Activated CD8-positive, alpha-beta memory T cell treated with anti-CD3 and anti-CD28 coated beads for 36 hours (primary cell): ENCODE data around the gene EMID1. TPM values are rescaled to one million over a fixed set of nuclear protein-coding genes. Genes with fewer than 3 reads are reported as not detected.

ENCODE experiments used
- CTCF ChIA-PET: fragments of 350-600 bp; sonication (Branson Sonifier 250); formaldehyde crosslinking; loops from one replicate; lab custom pipeline; 2021; ENCODE audit warnings: antibody characterized with exemption; lab: Charles Lee
- POLR2A ChIA-PET: fragments of 350-600 bp; sonication (Branson Sonifier 250); formaldehyde crosslinking; loops from one replicate; lab custom pipeline; 2021; ENCODE audit warnings: antibody characterized with exemption; lab: Charles Lee
- total RNA-seq, 2 experiments: library from RNA; stranded (reverse); gene quantifications; one replicate each; pipeline ENCODE4 v1.2.3, GENCODE V29; 2021

The EMID1 gene
- total RNA-seq, 2 experiments from 2014 or later = not detected

DNA sequence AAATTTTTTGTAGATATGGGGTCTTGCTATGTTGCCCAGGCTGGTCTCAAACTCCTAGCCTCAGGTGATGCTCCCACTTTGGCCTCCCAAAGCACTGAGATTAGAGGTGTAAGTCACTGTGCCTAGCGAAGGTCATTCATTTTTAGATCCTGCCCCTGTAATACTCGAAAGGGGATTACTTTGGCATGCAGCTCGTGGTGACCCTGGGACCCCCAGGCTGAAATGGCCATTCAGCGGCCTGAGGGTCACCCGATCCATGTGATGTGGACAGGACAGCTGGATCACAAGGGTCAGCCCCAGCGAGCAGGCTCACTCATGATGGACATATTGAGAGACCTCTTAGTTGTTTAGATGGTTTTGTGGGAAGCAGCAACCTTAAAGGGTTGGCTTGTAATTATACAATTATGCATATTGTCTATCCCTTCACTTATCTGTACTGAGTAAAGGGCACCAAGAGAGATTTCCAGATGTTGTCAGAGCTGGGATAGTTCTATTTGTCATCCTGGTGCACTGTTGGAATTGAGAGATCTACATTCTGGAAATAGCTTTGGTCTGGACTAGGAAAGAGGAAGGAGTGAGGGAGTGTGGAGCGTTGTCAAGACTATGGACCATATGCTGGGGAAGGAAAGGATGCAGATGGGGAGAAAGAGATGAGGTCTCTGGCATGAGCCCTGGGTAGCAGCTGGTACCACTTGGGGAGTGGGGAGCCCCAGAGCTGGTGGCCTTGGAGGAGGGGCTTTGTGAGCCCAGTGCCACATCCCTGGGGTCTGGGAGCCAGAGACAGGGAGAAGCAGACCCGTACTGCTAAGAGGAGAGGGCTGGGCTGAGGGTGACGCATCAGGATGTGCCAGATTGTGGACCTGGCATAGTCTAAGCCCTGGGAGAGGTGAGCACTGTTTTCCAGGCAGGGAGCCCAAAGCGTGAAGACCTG is 46.5 kb downstream of the EMID1 start:
- CTCF ChIA-PET = interaction anchor here (0.6 kb wide), 1 partner anchor 98 kb away, joined by 3 read pairs; no protein-coding TSS in a partner anchor
- POLR2A ChIA-PET = no interaction called here

DNA sequence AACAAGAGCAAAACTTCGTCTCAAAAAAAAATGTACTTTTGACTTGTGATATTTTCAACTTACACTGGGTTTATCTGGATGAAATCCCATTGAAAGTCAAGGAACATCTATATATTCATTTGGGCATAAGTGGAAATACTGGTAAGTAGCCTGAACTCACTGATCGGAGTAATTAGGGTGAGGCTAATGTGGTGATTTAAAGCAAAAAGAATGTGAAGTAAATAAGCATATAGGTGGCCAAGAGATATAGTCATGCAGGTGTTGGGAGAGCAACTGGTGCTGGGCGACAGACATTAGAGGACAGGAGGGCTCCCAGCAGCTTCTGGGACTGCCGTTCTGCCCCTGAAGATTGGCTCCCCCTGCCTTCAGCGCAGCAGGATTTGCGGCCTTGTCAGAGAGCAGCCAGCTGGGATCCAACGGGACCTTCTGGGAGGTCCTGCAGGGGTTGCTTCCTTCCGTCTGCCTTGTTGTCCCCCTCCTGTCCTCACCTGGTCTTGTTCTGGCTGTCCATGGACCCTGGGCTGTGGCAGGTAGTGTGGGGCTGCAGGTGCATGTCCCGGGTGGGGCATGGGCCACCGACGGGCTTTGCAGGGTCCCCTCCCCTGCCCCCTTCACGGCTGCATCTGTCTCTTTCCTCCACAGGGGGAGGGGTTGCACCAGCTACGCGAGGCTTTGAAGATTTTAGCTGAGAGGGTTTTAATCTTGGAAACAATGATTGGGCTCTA is 48.0 kb downstream of the EMID1 start:
- POLR2A ChIA-PET = no interaction called here
- CTCF ChIA-PET = no interaction called here

DNA sequence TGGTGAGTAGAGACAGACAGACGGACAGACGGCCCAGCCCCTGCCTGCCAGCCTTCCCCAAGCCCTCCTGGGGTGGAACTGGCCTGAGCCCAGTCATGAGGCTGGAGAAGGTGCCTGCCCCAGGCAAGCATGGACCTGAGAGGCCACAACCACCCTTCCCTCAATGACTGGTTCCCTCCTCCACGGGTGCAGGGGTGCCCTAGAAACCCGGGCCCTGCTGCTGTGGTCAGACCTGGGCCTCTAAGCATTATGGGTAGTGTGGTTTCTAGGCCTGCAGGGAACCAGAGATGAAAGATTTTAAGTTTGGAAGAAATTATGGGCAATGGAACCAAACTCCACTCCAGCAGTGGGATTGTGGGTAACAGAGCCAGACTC is 48.6 kb downstream of the EMID1 start:
- ChIA-PET CTCF (no interaction called here), POLR2A (no interaction called here)

DNA sequence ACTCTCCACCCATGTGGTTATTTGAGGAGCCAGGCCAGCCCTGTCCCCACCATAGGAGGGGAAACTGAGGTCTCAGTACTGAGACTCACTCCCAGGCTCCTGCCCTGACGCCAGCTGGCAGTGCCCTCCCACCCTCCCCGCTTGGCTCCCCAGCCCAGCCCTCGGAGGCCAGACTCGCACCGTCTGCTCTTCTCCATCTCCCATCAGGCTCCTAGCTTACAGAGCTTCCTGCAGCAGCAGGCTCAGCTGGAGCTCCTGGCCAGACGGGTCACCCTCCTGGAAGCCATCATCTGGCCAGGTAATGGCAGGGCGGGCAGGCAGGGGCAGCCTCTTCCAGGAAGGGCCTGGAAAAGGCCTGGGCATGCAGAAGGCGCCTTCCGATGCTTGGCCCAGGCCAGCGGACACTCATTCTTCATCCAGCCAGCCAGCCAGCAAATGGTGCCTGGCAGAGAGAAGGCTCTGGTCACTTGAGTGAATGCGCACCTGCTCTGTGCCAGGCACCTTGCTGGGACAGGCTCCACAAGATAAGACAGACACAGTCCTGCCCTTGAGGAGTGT is 49.4 kb downstream of the EMID1 start:
- CTCF ChIA-PET = no interaction called here

DNA sequence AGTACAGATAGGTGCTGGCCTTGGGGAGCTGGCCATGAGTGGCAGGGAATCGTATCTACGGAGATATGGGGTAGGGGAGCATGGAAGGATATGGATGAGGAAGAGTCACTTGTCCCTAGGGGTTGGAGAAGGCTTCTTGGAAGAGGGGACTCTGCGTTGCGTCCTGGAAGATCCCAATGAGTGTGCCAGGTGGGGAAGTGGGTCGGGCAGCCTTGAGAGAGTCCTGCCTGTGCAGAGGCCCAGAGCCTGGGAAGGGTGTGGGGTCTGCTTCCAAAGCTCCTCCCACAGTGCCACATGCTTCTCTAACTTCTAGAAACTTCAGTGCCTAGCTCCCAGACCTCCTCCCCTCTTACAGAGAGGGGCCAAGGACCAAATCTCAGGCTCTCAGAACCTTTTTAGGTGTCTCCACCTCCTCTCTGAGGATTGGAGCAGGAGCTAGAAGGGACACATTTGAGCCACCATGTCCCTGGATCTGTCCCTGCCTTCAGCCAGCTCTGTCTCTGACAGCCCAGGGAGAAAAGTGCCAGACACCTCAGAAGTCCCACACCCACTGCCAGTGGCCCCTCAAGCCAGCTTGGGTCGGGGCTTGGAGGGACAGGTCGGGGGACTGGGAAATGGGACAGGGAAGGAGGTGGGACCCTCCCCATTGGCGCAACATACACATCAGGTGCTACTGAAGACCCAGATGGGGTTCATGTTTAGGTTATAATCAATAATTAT is 51.1 kb downstream of the EMID1 start:
- POLR2A ChIA-PET = no interaction called here

More for the DNA sequence above, 49.4 kb downstream of the EMID1 start:
- POLR2A ChIA-PET = no interaction called here

DNA sequence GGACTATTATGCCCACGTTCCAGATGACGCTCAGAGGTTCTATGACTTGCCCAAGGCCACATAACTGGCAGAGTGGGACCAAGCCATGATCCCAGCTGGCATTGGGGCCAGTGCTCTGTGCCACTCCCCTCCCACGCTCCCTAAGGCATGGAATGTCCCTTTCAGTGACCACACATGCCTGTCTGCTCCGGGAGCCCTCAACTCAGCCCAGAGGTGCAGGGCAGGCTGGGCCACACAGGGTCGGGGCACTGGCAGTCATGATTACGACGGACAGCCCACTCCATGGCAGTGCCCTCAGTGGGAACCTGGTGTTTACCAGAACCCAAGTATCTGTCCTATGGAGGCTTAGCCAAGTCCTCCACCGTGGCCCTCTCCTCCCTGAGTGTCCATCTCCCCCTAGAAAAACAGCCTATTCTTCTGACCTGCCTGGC is 52.1 kb downstream of the EMID1 start:
- CTCF ChIA-PET = no interaction called here
- POLR2A ChIA-PET = no interaction called here

More for the DNA sequence above, 51.1 kb downstream of the EMID1 start:
- CTCF ChIA-PET = no interaction called here

DNA sequence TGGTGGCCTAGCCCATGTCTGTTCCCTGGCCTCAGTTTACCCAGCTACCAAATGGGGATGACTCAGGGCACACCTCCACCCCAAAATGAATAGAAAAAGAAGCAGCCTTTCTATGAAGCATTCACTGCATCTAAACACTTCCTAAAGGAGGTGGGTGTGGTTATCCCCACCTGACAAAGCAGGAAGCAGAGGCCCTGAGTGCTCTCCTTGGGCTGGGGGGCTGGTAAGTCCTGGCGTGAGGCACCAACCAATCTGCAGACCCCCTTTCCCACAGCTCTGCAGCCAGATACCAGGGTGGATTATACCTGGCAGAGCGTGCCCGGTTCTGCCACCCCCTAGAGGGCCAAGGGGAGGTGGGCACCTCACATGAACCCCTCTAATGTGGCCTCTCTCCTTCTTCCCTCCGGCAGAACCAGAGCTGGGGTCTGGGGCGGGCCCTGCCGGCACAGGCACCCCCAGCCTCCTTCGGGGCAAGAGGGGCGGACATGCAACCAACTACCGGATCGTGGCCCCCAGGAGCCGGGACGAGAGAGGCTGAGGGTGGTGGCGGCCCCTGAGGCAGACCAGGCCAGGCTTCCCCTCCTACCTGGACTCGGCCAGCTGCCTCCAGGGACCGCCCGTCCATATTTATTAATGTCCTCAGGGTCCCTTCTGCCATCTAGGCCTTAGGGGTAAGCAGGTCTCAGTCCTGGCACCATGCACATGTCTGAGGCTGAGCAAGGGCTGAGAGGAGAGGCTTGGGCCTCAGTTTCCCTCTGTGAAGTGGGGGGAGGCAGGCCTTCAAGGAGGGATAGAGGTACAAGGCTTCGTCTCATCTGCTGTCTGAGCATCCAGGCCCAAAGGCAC is 52.9 kb downstream of the EMID1 start:
- ChIA-PET CTCF (interaction anchor here (1.2 kb wide), 1 partner anchor 13 kb away, joined by 4 read pairs; no protein-coding TSS in a partner anchor), POLR2A (no interaction called here)

DNA sequence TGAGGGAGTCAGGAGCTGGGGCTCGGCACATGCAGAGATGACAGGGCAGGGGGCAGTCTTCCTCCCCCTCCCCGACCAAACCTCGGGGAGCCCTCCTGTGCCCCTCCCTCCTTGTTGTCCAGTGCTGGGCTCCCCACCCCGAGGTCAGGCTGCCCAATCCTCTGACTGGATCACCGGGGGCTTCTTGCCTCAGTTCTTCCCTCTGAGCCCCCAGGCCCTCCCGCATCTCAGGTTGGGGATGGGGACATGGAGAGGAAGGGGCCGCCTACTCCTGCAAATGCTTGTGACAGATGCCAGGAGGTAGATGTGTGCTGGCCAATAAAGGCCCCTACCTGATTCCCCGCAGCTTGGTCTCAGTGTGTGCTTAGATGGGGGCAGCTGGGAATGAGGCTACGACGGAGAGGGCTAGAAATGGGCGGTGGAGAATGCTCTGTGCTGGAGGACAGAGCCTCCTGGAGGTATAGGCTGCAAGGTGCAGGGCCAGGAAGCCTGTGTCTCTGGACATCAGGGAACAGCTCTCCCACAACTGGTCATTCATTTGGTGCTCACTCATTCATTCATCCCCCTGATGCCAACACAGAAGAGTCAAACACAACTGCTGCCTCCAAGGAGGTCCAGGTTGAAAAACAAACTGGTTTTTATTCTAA is 53.7 kb downstream of the EMID1 start:
- CTCF ChIA-PET = interaction anchor here (1.2 kb wide), 1 partner anchor 14 kb away, joined by 4 read pairs; no protein-coding TSS in a partner anchor
- POLR2A ChIA-PET = no interaction called here

DNA sequence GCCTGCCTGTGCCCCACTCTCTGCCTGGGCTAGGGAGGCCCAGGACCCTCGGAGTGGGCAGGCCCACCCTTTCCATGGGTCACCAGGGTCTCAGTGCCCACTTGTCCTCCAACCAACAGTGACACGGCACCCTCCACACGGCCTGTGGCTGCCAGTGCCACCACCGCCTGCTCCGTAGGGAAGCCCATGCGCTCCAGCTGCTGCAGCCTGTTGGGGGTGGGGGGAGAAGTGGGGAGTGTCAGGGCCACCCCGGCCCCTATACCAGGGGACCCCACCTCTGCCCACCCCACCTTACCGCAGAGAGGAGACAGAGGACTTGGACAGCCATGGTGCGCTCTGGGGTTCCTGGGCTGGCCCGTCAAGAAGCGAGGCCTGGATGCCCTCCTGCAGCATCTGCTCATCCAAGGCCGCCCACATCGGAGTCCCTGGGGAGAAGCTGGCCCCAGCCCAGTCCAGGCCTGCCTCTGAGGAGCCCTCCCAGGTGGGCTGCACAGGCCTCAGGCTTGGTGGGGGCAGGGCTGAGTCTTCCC is 54.4 kb downstream of the EMID1 start:
- ChIA-PET CTCF (no interaction called here), POLR2A (no interaction called here)

DNA sequence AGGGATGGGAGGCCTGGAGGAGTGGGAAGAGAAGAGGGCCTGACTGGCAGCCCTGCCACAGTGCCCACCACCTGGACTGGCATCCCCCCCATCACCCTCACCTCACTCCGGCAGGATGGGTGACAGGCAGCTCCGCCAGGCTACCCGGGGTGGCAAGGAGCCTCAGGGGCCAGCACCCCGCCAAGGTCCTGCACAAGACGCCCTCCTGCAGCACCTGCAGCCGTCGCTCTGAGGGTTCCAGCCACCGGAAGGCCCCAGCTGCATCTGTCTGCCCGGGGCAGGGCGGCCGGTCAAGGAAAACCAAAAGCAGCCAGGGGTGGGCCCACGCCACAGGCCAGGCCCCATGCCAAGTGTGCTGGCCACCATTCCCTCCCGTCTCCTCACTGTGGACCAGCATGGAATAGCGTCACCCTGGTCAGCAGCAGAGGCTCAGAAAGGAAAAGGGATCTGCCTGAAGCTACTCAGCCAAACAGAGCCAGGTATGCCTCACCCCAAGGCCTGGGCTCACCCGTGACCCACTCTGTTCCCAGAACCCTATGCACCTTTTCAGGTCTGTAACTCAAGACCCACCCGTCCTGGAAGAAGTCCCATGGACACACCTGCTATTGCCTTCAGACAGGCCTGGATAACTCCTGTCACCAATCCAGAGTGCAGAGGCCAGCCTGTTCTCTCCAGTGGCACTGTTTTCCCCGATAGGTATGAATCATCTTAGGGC is 55.1 kb downstream of the EMID1 start:
- CTCF ChIA-PET = no interaction called here
- POLR2A ChIA-PET = no interaction called here

DNA sequence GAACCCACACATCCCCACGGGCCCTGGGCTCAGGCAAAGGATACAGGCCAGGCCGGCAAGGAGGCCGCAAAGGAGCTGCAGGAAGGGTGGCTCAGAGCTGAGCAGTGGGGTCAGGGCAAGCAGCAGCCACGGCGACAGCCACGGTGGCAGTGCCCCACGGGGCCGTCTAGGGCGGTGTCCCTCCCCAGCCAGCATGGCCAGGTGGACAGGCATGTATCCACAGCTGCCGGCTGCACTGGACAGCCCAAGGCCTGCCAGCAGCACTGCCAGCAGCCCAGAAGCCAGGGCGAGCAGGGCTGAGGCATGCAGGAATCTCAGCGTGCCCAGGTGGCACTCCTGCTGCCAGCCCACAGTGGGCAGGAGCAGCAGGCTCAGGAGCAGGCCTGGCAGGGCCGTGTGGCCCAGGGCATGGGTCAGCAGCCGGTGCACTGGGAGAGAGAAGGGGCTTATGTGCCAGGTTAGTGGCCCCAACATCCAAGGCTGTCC is 58.1 kb downstream of the EMID1 start:
- ChIA-PET POLR2A (no interaction called here), CTCF (no interaction called here)

DNA sequence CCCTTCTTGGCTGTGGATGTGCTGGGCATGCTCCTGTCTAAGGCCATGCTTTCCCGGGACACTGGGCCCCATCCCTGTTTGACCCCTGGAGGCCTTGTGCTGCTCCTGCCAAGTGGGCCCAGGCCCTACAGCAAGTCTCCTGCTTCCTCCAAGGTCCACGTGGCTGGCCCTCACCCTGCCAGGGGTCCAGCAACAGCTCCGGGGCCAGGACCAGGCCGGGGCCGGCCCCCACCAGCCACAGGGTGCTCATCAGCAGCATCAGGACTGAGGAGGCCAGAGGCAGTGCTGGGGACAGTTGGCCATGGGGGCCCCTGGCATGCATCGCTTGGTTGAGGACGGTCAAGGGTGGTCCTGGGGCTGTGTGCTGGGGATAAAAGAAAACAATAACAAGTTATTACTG is 59.6 kb downstream of the EMID1 start:
- ChIA-PET CTCF (no interaction called here), POLR2A (no interaction called here)

DNA sequence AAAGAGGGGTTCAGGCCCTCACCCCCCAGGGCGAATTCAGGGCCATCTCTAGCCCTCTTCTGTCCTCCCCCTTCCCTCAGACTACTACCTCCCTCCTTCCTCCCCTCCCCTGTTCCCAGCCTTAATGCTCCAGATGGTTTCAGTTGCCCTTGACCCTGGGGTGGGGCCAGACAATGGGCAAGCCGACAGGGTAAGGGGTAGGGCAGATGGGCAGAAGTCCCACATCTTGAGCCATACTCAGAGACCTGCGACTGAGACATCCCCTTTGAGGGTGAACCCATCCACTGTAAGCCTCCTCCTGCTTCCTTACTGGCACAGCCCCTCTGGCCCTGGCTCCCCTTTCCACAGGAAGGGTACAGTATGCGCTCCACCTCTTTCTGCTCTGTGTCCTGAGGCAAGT is 60.2 kb downstream of the EMID1 start:
- ChIA-PET POLR2A (no interaction called here), CTCF (no interaction called here)

DNA sequence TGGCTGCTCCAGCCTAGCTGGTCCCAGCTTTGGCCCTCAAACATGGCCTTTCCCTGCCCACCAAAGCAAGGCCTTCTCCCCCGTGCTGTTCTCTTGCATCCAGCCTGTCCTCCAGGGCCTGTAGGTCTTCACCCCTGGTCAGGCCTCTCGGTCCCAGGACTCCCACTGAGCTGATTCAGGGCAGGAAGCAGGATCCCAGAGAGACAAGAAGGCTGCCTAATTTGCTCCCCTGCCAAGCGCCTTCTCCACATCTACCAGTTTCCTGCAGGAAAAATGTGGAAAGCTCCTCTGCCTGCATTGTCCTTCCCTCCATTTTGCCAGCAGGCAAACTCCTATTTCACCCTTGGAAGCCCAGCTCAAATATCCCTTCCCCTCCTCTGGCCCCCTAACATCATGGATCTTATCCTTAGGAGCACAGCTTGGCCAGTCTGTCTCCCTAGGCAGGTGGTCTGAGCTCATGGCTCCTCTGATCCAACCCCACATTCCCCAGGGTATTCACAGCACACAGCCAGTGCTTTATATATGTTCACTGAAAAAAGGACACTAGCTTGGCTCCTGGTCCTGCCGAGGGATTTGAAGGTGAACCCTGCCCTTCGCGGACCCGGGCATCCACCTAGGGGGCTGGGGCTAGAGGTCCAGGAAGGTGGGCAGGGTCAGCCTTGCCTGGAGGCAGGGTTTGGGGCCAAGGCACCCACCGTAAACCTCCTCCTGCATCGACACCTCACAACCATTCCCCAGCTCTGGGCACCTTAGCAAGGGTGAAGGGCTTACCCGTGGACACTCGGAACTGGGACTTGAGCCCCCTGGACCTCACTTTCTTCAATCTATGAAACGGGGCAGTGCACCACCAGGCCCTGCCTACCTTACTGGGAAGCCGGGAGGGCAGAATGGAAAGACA is 61.1 kb downstream of the EMID1 start:
- ChIA-PET CTCF (interaction anchor here (0.8 to 1.3 kb wide), 2 partner anchors 10 to 46 kb away, joined by 3 read pairs; no protein-coding TSS in a partner anchor), POLR2A (interaction anchor here (0.6 kb wide), 1 partner anchor 157 kb away, joined by 9 read pairs; no protein-coding TSS in a partner anchor)

DNA sequence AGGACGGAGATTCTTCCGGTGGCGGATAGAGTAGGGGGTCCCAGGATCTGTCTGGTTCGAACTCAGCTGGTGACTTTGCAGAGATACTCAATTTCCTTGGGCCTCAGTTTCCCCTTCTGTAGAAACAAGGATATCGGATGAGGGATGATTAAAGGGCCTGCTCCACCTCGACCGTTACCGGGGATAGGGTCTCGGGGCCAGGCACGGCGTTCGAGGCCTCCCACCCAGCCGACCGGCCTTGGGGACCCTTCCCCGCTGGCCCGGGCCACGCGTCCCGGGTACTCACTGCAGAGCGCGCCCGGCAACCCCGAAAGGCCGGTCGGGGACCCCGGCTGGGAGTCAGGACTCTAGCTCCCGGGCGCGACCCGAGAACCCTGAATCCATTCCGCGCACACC is 61.8 kb downstream of the EMID1 start:
- ChIA-PET CTCF (interaction anchor here (0.8 to 1.3 kb wide), 2 partner anchors 9 to 45 kb away, joined by 3 read pairs; no protein-coding TSS in a partner anchor), POLR2A (interaction anchor here (0.6 kb wide), 1 partner anchor 157 kb away, joined by 9 read pairs; no protein-coding TSS in a partner anchor)
